Stimulated activated CD8-positive, alpha-beta memory T cell treated with anti-CD3 and anti-CD28 coated beads, Interleukin-7, amount 100 ng/mL, for 4 hours (primary cell): Measurements from ENCODE around the gene PDCD2L.
"Not testable (repeated sequence)": the region's sequence is repeated elsewhere in the genome, so short reads cannot be mapped to it uniquely, and the experiment has no call there.

Experiments
- DNase-seq, 2 donors: peaks; one replicate each; pipeline ENCODE4 v3.0.0-alpha.2; 2020; ENCODE audit warnings: low read depth in 2 of 2

Gene PDCD2L

GRCh38 chr19:34411216-34411615, 7.0 kb downstream of the PDCD2L start:
- DNase-seq, result no peak

GRCh38 chr19:34416021-34416545, 11.9 kb downstream of the PDCD2L start:
- no peak for DNase-seq

GRCh38 chr19:34418300-34418699, 14.1 kb downstream of the PDCD2L start:
- no peak for DNase-seq

- DNase-seq, result no peak
These were observed 22.0 kb downstream of the PDCD2L start for GRCh38 chr19:34426096-34426661.

- DNase-seq, result no peak
These were observed 24.5 kb downstream of the PDCD2L start for GRCh38 chr19:34428549-34429285.

GRCh38 chr19:34429553-34429952, 25.4 kb downstream of the PDCD2L start:
- no peak for DNase-seq

GRCh38 chr19:34430738-34431625, 26.8 kb downstream of the PDCD2L start:
- peak in 1 of 2 donors; percentile 17 for DNase-seq

- DNase-seq, result no peak
These were observed 27.6 kb downstream of the PDCD2L start for GRCh38 chr19:34431681-34432402.

GRCh38 chr19:34432797-34433196, 28.6 kb downstream of the PDCD2L start:
- DNase-seq, result no peak

GRCh38 chr19:34436716-34437115, 32.5 kb downstream of the PDCD2L start:
- no peak for DNase-seq

GRCh38 chr19:34448191-34448590, 44.0 kb downstream of the PDCD2L start:
- DNase-seq, result no peak

- no peak for DNase-seq
These were observed 48.5 kb downstream of the PDCD2L start for GRCh38 chr19:34452723-34453122.

GRCh38 chr19:34454091-34454490, 49.9 kb downstream of the PDCD2L start:
- no peak for DNase-seq

- no peak for DNase-seq
These were observed 50.5 kb downstream of the PDCD2L start for GRCh38 chr19:34454685-34455084.

- not testable (repeated sequence) for DNase-seq
These were observed 51.7 kb downstream of the PDCD2L start for GRCh38 chr19:34455783-34456480.

- DNase-seq, result no peak
These were observed 53.2 kb downstream of the PDCD2L start for GRCh38 chr19:34457446-34457845.

- no peak for DNase-seq
These were observed 54.5 kb downstream of the PDCD2L start for GRCh38 chr19:34458677-34459076.

GRCh38 chr19:34459614-34460013, 55.4 kb downstream of the PDCD2L start:
- DNase-seq, result no peak

- DNase-seq, result no peak
These were observed 57.3 kb downstream of the PDCD2L start for GRCh38 chr19:34461375-34462100.

GRCh38 chr19:34464785-34465184, 60.6 kb downstream of the PDCD2L start:
- not testable (repeated sequence) for DNase-seq
